Breast epithelium (tissue), 3 donors: ENCODE data around the gene REC8.

Experiments
- CTCF ChIP-seq, 3 donors: fragments of 450-650 bp; IDR thresholded peaks; one replicate each; pipeline ENCODE4 v1.5.1; 2016 to 2017; ENCODE audit warnings: antibody characterized with exemption in 3 of 3, mild to moderate bottlenecking in 3 of 3, moderate library complexity in 3 of 3
- POLR2A ChIP-seq: fragments of 450-650 bp; IDR thresholded peaks from one replicate; pipeline ENCODE4 v1.6.1; 2016; ENCODE audit warnings: antibody characterized with exemption, mild to moderate bottlenecking, moderate library complexity
- POLR2AphosphoS5 ChIP-seq, 3 donors: sonication (generic); formaldehyde crosslinking; IDR thresholded peaks; one replicate each; pipeline ENCODE4 v1.6.1; 2017; ENCODE audit warnings: antibody characterized with exemption in 3 of 3

GRCh38 chr14:24143511-24143910 is 28.4 kb upstream of the REC8 start:
- TF ChIP-seq CTCF (IDR thresholded peaks at IDR 0.05) (no peak), POLR2AphosphoS5 (IDR thresholded peaks at IDR 0.05) (no peak), POLR2A (no peak)
